WTC11 (cell line): Measurements from ENCODE around the gene TGDS. TPM values are rescaled to one million over a fixed set of nuclear protein-coding genes. Genes with fewer than 3 reads are reported as not detected.

Source experiments
- ATAC-seq: fragments of 200-7000 bp; cut with Tn5 transposase; 2 replicates; pipeline ENCODE4 v1.10.0; 2021; ENCODE audit warnings: mild to moderate bottlenecking, moderate library complexity
- CTCF ChIA-PET: fragments of 300-600 bp; sonication (Branson Sonifier 250); formaldehyde crosslinking; loops from one replicate; lab custom pipeline; 2021; ENCODE audit warnings: antibody characterized with exemption; lab: Charles Lee
- POLR2A ChIA-PET: fragments of 350-600 bp; sonication (Branson Sonifier 250); formaldehyde crosslinking; loops from one replicate; lab custom pipeline; 2021; ENCODE audit warnings: antibody characterized with exemption; lab: Charles Lee
- DNase-seq: peaks from one replicate; pipeline ENCODE4 v3.0.0; 2021; ENCODE audit warnings: low spot score
- H3K27ac Mint-ChIP-seq: 2 replicates; pipeline ENCODE4 v1.8.0; 2021; ENCODE audit warnings: mixed read lengths
- H3K27me3 Mint-ChIP-seq: 2 replicates; pipeline ENCODE4 v1.8.0; 2021; ENCODE audit warnings: low read depth, mild to moderate bottlenecking, moderate library complexity, mixed read lengths
- H3K36me3 Mint-ChIP-seq: 2 replicates; pipeline ENCODE4 v1.8.0; 2021; ENCODE audit warnings: mixed read lengths
- H3K4me1 Mint-ChIP-seq: 2 replicates; pipeline ENCODE4 v1.8.0; 2022; ENCODE audit warnings: mixed read lengths
- H3K4me3 Mint-ChIP-seq: 2 replicates; pipeline ENCODE4 v1.8.0; 2021; ENCODE audit warnings: mild to moderate bottlenecking, moderate library complexity, mixed read lengths
- H3K9me3 Mint-ChIP-seq: 2 replicates; pipeline ENCODE4 v1.8.0; 2021; ENCODE audit warnings: mixed read lengths
- AFF4 ChIP-seq: sonication (generic); formaldehyde crosslinking; IDR thresholded peaks from 2 replicates; pipeline ENCODE4 v1.8.1; 2023; ENCODE audit warnings: mild to moderate bottlenecking, missing genetic modification reagents, borderline replicate concordance
- AR ChIP-seq: fragments of 250-450 bp; sonication (Bioruptor Pico); IDR thresholded peaks from 2 replicates; pipeline ENCODE4 v1.9.0; 2021; ENCODE audit warnings: mild to moderate bottlenecking
- ATF1 ChIP-seq: sonication (generic); formaldehyde crosslinking; IDR thresholded peaks from 2 replicates; pipeline ENCODE4 v1.8.1; 2023; ENCODE audit warnings: mild to moderate bottlenecking, moderate library complexity, missing genetic modification reagents
- CDX4 ChIP-seq: fragments of 250-450 bp; sonication (Bioruptor Pico); IDR thresholded peaks from 2 replicates; pipeline ENCODE4 v1.9.0; 2021; ENCODE audit warnings: moderate library complexity, mild to moderate bottlenecking, inconsistent platforms, borderline replicate concordance
- CREB1 ChIP-seq: sonication (generic); formaldehyde crosslinking; IDR thresholded peaks from 2 replicates; pipeline ENCODE4 v1.8.0; 2023; ENCODE audit warnings: mild to moderate bottlenecking, missing genetic modification reagents
- CTCF ChIP-seq: fragments of 200-600 bp; IDR thresholded peaks from 2 replicates; pipeline ENCODE4 v1.8.0; 2022; ENCODE audit warnings: antibody characterized with exemption
- ESRRA ChIP-seq: sonication (generic); formaldehyde crosslinking; IDR thresholded peaks from 2 replicates; pipeline ENCODE4 v1.8.1; 2022; ENCODE audit warnings: mild to moderate bottlenecking, missing genetic modification reagents, borderline replicate concordance
- GABPB1 ChIP-seq: sonication (generic); formaldehyde crosslinking; IDR thresholded peaks from 2 replicates; pipeline ENCODE4 v1.8.1; 2023; ENCODE audit warnings: mild to moderate bottlenecking, missing genetic modification reagents
- GTF2I ChIP-seq: fragments of 250-450 bp; sonication (Bioruptor Pico); conservative IDR thresholded peaks from 2 replicates; pipeline ENCODE4 v1.4.0; 2021; ENCODE audit warnings: mild to moderate bottlenecking
- HMGXB4 ChIP-seq: sonication (generic); formaldehyde crosslinking; IDR thresholded peaks from 2 replicates; pipeline ENCODE4 v1.8.1; 2023; ENCODE audit warnings: mild to moderate bottlenecking, moderate library complexity, missing genetic modification reagents
- JAZF1 ChIP-seq: fragments of 250-450 bp; sonication (Bioruptor Pico); IDR thresholded peaks from 2 replicates; pipeline ENCODE4 v1.9.0; 2021; ENCODE audit warnings: moderate library complexity, mild to moderate bottlenecking, inconsistent platforms
- JUN ChIP-seq: sonication (generic); formaldehyde crosslinking; IDR thresholded peaks from 2 replicates; pipeline ENCODE4 v1.8.0; 2023; ENCODE audit warnings: mild to moderate bottlenecking, missing genetic modification reagents
- NFE2L1 ChIP-seq: sonication (generic); formaldehyde crosslinking; IDR thresholded peaks from 2 replicates; pipeline ENCODE4 v1.8.1; 2023; ENCODE audit warnings: missing genetic modification reagents
- NR3C1 ChIP-seq: sonication (generic); formaldehyde crosslinking; conservative IDR thresholded peaks from 2 replicates; pipeline ENCODE4 v1.8.1; 2023; ENCODE audit warnings: low read depth, mild to moderate bottlenecking, missing genetic modification reagents
- SP1 ChIP-seq: sonication (generic); formaldehyde crosslinking; conservative IDR thresholded peaks from 2 replicates; pipeline ENCODE4 v1.8.1; 2022; ENCODE audit warnings: missing genetic modification reagents
- TCF7 ChIP-seq: sonication (generic); formaldehyde crosslinking; IDR thresholded peaks from 2 replicates; pipeline ENCODE4 v1.8.0; 2022; ENCODE audit warnings: mild to moderate bottlenecking, low read depth, missing genetic modification reagents, moderate library complexity
- TEAD4 ChIP-seq: sonication (generic); formaldehyde crosslinking; IDR thresholded peaks from 2 replicates; pipeline ENCODE4 v1.8.0; 2022; ENCODE audit warnings: mild to moderate bottlenecking, missing genetic modification reagents
- USF1 ChIP-seq: sonication (generic); formaldehyde crosslinking; IDR thresholded peaks from 2 replicates; pipeline ENCODE4 v1.8.0; 2022; ENCODE audit warnings: mild to moderate bottlenecking, missing genetic modification reagents
- ZBTB43 ChIP-seq: sonication (generic); formaldehyde crosslinking; IDR thresholded peaks from 2 replicates; pipeline ENCODE4 v1.8.1; 2023; ENCODE audit warnings: mild to moderate bottlenecking, missing genetic modification reagents
- ZNF219 ChIP-seq: sonication (generic); formaldehyde crosslinking; IDR thresholded peaks from 2 replicates; pipeline ENCODE4 v1.8.0; 2023; ENCODE audit warnings: missing genetic modification reagents, mild to moderate bottlenecking, borderline replicate concordance
- ZNF416 ChIP-seq: fragments of 250-450 bp; sonication (Bioruptor Pico); IDR thresholded peaks from 2 replicates; pipeline ENCODE4 v1.9.0; 2021; ENCODE audit warnings: mild to moderate bottlenecking, inconsistent platforms
- total RNA-seq: library from RNA; stranded (reverse); gene quantifications from 3 replicates; pipeline ENCODE4 v1.2.3, GENCODE V29; 2021

The TGDS gene
- total RNA-seq, 1 experiment from 2014 or later, result 12.5 TPM

GRCh38 chr13:94610475-94610874 is 14.5 kb upstream of the TGDS start:
- ATAC-seq (no peak), DNase-seq (no peak)
- ChIA-PET CTCF (no interaction called here), POLR2A (no interaction called here)
- H3K27me3 Mint-ChIP-seq, result no peaks in the 10 kb centered on the region
- H3K4me1 Mint-ChIP-seq, result no peaks in the 10 kb centered on the region
- TF ChIP-seq GTF2I, result no peak
- no peak for TF ChIP-seq CREB1
- TF ChIP-seq USF1 (CRISPR knock-in tag), result no peak
- no peak for TF ChIP-seq JAZF1
- no peak for TF ChIP-seq CTCF
- no peaks in the 10 kb centered on the region for H3K9me3 Mint-ChIP-seq
- H3K27ac Mint-ChIP-seq, result no peak overlapping the region; the same call in 1 of the 2 replicates
- peaks cover 35% of the 10 kb centered on the region for H3K36me3 Mint-ChIP-seq
- no peak overlapping the region for H3K4me3 Mint-ChIP-seq

- Mint-ChIP-seq H3K9me3 (no peaks in the 10 kb centered on the region), H3K4me1 (no peaks in the 10 kb centered on the region), H3K27ac (no peak overlapping the region), H3K27me3 (no peaks in the 10 kb centered on the region), H3K36me3 (peaks cover 33% of the 10 kb centered on the region), H3K4me3 (no peak overlapping the region)
- ChIA-PET CTCF (no interaction called here), POLR2A (no interaction called here)
- DNase-seq (no peak), ATAC-seq (no peak)
- TF ChIP-seq ATF1 (CRISPR knock-in tag), result no peak
- TF ChIP-seq GABPB1, result no peak
- no peak for TF ChIP-seq SP1 (CRISPR knock-in tag)
- no peak for TF ChIP-seq TEAD4 (CRISPR knock-in tag)
- no peak for TF ChIP-seq AFF4 (CRISPR knock-in tag)
- no peak for TF ChIP-seq TCF7 (CRISPR knock-in tag)
- no peak for TF ChIP-seq JUN (CRISPR knock-in tag)
- TF ChIP-seq ZNF219 (CRISPR knock-in tag), result no peak
- no peak for TF ChIP-seq AR (CRISPR knock-in tag)
- no peak for TF ChIP-seq ZNF416 (CRISPR knock-in tag)
- TF ChIP-seq HMGXB4 (CRISPR knock-in tag), result no peak
- TF ChIP-seq ZBTB43, result no peak
- no peak for TF ChIP-seq NFE2L1
- TF ChIP-seq ESRRA, result no peak
- TF ChIP-seq NR3C1, result no peak
- no peak for TF ChIP-seq CDX4 (CRISPR knock-in tag)
Observed at GRCh38 chr13:94609196-94609595, 13.2 kb upstream of the TGDS start.
